Endothelial cell of umbilical vein (primary cell): ENCODE results near the gene RPS16.

ENCODE experiments used
- EZH2 ChIP-seq: IDR thresholded peaks from 2 replicates; pipeline ENCODE4 v1.6.1; 2012; ENCODE audit warnings: borderline replicate concordance, low read depth, mild to moderate bottlenecking, moderate library complexity, low read length, inconsistent platforms; ENCODE audit not compliant: severe bottlenecking
- FOS ChIP-seq: IDR thresholded peaks from 2 replicates; pipeline ENCODE4 v1.6.1; 2011; ENCODE audit warnings: mild to moderate bottlenecking, low read length, moderate library complexity, borderline replicate concordance; ENCODE audit not compliant: insufficient read depth
- GATA2 ChIP-seq: IDR thresholded peaks from 2 replicates; pipeline ENCODE4 v1.7.0; 2011; ENCODE audit warnings: low read depth, mild to moderate bottlenecking, moderate library complexity, mixed read lengths, low read length; ENCODE audit not compliant: insufficient read length, insufficient read depth
- MYC ChIP-seq: IDR thresholded peaks from one replicate; pipeline ENCODE4 v1.6.1; 2011; ENCODE audit warnings: mild to moderate bottlenecking, low read depth, low read length
- POLR2A ChIP-seq: IDR thresholded peaks from 2 replicates; pipeline ENCODE4 v1.6.1; 2012; ENCODE audit warnings: low read depth, mild to moderate bottlenecking, control low read depth, low read length
- POLR2AphosphoS5 ChIP-seq: IDR thresholded peaks from 2 replicates; pipeline ENCODE4 v1.6.1; 2012; ENCODE audit warnings: low read depth, mild to moderate bottlenecking, control low read depth, low read length, moderate library complexity; ENCODE audit not compliant: insufficient read depth
- TF ChIP-seq, protein P1 (sequence below), 2 donors: IDR thresholded peaks; 1 replicate in 1 of 2; 2 replicates in 1 of 2; pipeline ENCODE4 v1.5.1; 2011; ENCODE audit warnings: low read length in 2 of 2, mild to moderate bottlenecking in 2 of 2, moderate library complexity in 2 of 2, control low read depth in 1 of 2, inconsistent platforms in 1 of 2, low read depth in 1 of 2; ENCODE audit not compliant: insufficient read depth in 1 of 2; ENCODE audit errors: extremely low read depth in 1 of 2
- TF ChIP-seq, protein P2 (sequence below): IDR thresholded peaks from 2 replicates; pipeline ENCODE4 v1.6.1; 2011; ENCODE audit not compliant: insufficient read depth, insufficient read length

DNA sequence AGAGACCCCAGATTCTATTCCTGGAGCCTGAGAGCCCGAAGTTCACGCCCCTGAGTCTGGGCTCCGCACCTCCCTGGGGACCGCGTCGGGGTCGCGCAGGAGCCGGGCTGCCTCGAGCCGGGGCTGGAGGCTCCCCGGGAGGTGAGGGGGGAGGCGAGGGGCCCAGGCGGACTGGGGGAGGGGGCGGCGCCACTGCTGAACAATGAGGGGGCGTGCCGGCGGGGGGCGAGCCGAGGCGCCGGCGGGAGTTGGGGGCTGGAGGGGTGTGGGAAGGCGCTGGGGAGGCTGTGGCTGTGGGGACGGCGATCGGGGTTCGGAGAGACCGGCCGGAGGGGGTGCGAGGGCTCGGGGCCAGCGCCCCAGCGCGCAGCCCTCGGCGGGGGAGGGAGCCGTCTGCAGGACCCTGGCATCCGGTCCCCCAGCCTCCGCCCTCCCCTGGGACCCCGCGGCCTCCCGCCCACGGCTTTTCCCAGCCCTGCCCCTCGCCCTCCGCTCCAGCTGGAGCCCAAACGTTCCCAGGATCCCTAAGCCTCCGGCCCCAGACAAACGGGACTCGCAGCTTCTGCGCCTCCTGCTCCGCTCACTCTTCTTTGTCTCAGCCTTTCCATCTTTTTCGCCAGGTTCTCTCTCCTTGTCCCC, 22.4 kb downstream of the RPS16 start:
- TF ChIP-seq, protein P1, sequence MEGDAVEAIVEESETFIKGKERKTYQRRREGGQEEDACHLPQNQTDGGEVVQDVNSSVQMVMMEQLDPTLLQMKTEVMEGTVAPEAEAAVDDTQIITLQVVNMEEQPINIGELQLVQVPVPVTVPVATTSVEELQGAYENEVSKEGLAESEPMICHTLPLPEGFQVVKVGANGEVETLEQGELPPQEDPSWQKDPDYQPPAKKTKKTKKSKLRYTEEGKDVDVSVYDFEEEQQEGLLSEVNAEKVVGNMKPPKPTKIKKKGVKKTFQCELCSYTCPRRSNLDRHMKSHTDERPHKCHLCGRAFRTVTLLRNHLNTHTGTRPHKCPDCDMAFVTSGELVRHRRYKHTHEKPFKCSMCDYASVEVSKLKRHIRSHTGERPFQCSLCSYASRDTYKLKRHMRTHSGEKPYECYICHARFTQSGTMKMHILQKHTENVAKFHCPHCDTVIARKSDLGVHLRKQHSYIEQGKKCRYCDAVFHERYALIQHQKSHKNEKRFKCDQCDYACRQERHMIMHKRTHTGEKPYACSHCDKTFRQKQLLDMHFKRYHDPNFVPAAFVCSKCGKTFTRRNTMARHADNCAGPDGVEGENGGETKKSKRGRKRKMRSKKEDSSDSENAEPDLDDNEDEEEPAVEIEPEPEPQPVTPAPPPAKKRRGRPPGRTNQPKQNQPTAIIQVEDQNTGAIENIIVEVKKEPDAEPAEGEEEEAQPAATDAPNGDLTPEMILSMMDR (IDR thresholded peaks at IDR 0.05; ENCODE audit: extremely low read depth in 1 of 2, insufficient read depth in 1 of 2, low read depth in 1 of 2, low read length in 2 of 2): no peak
- TF ChIP-seq EZH2: no peak
- peak; percentile 62 for TF ChIP-seq POLR2A
- TF ChIP-seq GATA2: no peak
- no peak for TF ChIP-seq POLR2AphosphoS5
- no peak for TF ChIP-seq MYC
- TF ChIP-seq, protein P2, sequence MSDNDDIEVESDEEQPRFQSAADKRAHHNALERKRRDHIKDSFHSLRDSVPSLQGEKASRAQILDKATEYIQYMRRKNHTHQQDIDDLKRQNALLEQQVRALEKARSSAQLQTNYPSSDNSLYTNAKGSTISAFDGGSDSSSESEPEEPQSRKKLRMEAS: no peak
- no peak for TF ChIP-seq FOS
